HepG2 (cell line): ENCODE measurements around the gene NDUFB10.

Experiments
- ZNF558 ChIP-seq: sonication (generic); formaldehyde crosslinking; IDR thresholded peaks from 2 replicates; pipeline ENCODE4 v1.9.0; 2022; ENCODE audit warnings: mild to moderate bottlenecking, missing genetic modification reagents, borderline replicate concordance
- TF ChIP-seq, protein P1 (sequence below): IDR thresholded peaks from 2 replicates; pipeline ENCODE4 v1.6.1; 2018; ENCODE audit warnings: missing genetic modification reagents, mild to moderate bottlenecking, missing compliant biosample characterization
- TF ChIP-seq, protein P2 (sequence below): sonication (generic); formaldehyde crosslinking; IDR thresholded peaks from 2 replicates; pipeline ENCODE4 v1.5.0; 2020; ENCODE audit warnings: mild to moderate bottlenecking, missing genetic modification reagents, moderate library complexity
- TF ChIP-seq, protein P3 (sequence below): sonication (generic); formaldehyde crosslinking; IDR thresholded peaks from 2 replicates; pipeline ENCODE4 v1.8.0; 2022; ENCODE audit warnings: missing genetic modification reagents, mild to moderate bottlenecking, borderline replicate concordance

DNA sequence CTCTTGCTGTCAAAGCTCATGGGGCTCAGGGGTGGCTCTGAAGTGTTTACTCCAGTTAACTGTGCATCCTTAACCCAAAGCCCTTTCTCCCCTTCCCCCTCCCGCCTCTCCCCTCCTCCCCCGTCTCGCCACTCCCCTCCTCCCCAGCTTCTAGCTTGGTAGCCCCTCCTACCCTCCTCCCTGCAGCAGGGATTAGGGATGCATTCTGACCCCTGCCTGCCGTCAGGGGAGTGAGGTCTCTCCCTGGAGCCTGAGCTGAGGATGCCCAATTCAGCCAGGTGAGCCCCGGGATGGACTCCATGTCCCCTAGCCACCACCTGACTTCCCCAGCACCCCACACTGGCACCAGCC lies 42.7 kb upstream of the NDUFB10 start:
- TF ChIP-seq, protein P1, sequence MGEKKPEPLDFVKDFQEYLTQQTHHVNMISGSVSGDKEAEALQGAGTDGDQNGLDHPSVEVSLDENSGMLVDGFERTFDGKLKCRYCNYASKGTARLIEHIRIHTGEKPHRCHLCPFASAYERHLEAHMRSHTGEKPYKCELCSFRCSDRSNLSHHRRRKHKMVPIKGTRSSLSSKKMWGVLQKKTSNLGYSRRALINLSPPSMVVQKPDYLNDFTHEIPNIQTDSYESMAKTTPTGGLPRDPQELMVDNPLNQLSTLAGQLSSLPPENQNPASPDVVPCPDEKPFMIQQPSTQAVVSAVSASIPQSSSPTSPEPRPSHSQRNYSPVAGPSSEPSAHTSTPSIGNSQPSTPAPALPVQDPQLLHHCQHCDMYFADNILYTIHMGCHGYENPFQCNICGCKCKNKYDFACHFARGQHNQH (CRISPR knock-in tag): no peak
- no peak for TF ChIP-seq ZNF558
- TF ChIP-seq, protein P2, sequence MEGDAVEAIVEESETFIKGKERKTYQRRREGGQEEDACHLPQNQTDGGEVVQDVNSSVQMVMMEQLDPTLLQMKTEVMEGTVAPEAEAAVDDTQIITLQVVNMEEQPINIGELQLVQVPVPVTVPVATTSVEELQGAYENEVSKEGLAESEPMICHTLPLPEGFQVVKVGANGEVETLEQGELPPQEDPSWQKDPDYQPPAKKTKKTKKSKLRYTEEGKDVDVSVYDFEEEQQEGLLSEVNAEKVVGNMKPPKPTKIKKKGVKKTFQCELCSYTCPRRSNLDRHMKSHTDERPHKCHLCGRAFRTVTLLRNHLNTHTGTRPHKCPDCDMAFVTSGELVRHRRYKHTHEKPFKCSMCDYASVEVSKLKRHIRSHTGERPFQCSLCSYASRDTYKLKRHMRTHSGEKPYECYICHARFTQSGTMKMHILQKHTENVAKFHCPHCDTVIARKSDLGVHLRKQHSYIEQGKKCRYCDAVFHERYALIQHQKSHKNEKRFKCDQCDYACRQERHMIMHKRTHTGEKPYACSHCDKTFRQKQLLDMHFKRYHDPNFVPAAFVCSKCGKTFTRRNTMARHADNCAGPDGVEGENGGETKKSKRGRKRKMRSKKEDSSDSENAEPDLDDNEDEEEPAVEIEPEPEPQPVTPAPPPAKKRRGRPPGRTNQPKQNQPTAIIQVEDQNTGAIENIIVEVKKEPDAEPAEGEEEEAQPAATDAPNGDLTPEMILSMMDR: no peak
- TF ChIP-seq, protein P3, sequence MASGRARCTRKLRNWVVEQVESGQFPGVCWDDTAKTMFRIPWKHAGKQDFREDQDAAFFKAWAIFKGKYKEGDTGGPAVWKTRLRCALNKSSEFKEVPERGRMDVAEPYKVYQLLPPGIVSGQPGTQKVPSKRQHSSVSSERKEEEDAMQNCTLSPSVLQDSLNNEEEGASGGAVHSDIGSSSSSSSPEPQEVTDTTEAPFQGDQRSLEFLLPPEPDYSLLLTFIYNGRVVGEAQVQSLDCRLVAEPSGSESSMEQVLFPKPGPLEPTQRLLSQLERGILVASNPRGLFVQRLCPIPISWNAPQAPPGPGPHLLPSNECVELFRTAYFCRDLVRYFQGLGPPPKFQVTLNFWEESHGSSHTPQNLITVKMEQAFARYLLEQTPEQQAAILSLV (CRISPR knock-in tag): no peak
